ENCODE results near the gene DCHS2. TPM values are rescaled to one million over a fixed set of nuclear protein-coding genes. Genes with fewer than 3 reads are reported as not detected.

The DCHS2 gene
- total and polyA plus RNA-seq, 2 of the 8 experiments (the other 6 are each of a cell fraction or from before 2014, with no cell fraction given) = 0.54 to 2.6 TPM

DNA sequence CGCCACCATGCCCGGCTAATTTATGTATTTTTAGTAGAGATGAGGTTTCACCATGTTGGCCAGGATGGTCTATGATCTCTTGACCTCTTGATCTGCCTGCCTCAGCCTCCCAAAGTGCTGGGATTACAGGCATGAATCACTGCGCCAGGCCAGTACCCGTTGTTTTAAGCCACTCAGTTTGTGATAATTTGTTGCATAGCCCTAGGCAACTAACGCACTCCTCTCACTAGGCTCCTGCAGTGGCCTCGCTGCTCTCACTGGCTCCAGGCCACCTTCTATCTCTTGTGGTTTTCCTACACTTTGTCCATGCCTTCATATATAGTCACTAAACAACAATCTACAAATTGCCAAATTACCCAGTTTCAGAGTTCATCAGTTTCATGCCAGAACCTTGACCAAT is 58.1 kb downstream of the DCHS2 start:
- no peak overlapping the region for H2AFZ ChIP-seq (ENCODE audit: low read length)
- no peak overlapping the region for H2BK5ac ChIP-seq (ENCODE audit: low read depth, low read length)
- DNase-seq (ENCODE audit: low read depth in 1 of 2, low spot score in 2 of 2) (no peak), FAIRE-seq (no peak)
- H2BK120ac ChIP-seq (replicated peaks; ENCODE audit: low read depth, low read length) = no peak overlapping the region
- H3K14ac ChIP-seq (ENCODE audit: insufficient read length) = no peak overlapping the region
- H3K18ac ChIP-seq (ENCODE audit: extremely low read depth, low read length) = no peak overlapping the region
- H2BK15ac ChIP-seq (ENCODE audit: low read length) = no peak overlapping the region
- no peak overlapping the region for H3K27ac ChIP-seq (ENCODE audit: low read depth, low read length)
- H3K79me2 ChIP-seq (ENCODE audit: control insufficient read depth in 1 of 2, insufficient read depth in 2 of 2, low read length in 2 of 2) = no peaks in the 10 kb centered on the region
- no peaks in the 10 kb centered on the region for H3K23me2 ChIP-seq (ENCODE audit: low read depth, low read length)
- no peak overlapping the region for H4K5ac ChIP-seq (ENCODE audit: insufficient read length, low read depth, low read length)
- no peak overlapping the region for H3K4ac ChIP-seq (replicated peaks; ENCODE audit: insufficient read length, low read depth, low read length)
- no peak overlapping the region for H3K9ac ChIP-seq (replicated peaks in 1 of 4; ENCODE audit: extremely low read depth in 1 of 4, low read depth in 3 of 4, low read length in 3 of 4)
- WGBS, 2 experiments (ENCODE audit: extremely low coverage in 1 of 2, insufficient coverage in 1 of 2, insufficient read length in 1 of 2, insufficient replicate concordance in 2 of 2, low coverage in 1 of 2, low lambda C conversion rate in 2 of 2, missing lambda C conversion rate in 1 of 2) = 89% methylated on average over 6 of the region's 6 CpGs; no CpG with 5 or more reads in 1 of the 2 experiments
- no peaks in the 10 kb centered on the region for H3K27me3 ChIP-seq (replicated peaks in 1 of 4; ENCODE audit: control insufficient read depth in 3 of 4, extremely low read depth in 1 of 4, insufficient read depth in 3 of 4, low read length in 3 of 4)
- no peak overlapping the region for H3K4me2 ChIP-seq (ENCODE audit: insufficient read depth in 1 of 2, low read depth in 2 of 2, low read length in 2 of 2)
- no peaks in the 10 kb centered on the region for H4K20me1 ChIP-seq (replicated peaks in 1 of 2; ENCODE audit: control insufficient read depth in 1 of 2, insufficient read depth in 2 of 2, low read length in 2 of 2)
- no peak overlapping the region for H3K56ac ChIP-seq (replicated peaks; ENCODE audit: insufficient read length, low read depth, low read length)
- H4K8ac ChIP-seq (ENCODE audit: extremely low read depth, insufficient read depth, low read length) = no peak overlapping the region
- ChIA-PET CTCF (ENCODE audit: partially characterized antibody) (no interaction called here), POLR2A (ENCODE audit: partially characterized antibody) (no interaction called here)
- H3K9me3 ChIP-seq (ENCODE audit: insufficient read depth in 2 of 2, low read depth in 1 of 2, low read length in 1 of 2) = no peaks in the 10 kb centered on the region
- H2BK12ac ChIP-seq (ENCODE audit: low read depth, low read length) = no peak overlapping the region
- no peaks in the 10 kb centered on the region for H3K4me1 ChIP-seq (replicated peaks in 1 of 4; ENCODE audit: control insufficient read depth in 3 of 4, insufficient read depth in 4 of 4, low read length in 3 of 4)
- H3K79me1 ChIP-seq (ENCODE audit: low read depth, low read length) = no peaks in the 10 kb centered on the region
- H2AK5ac ChIP-seq (ENCODE audit: low read depth, low read length) = no peak overlapping the region
- no peak overlapping the region for H3K23ac ChIP-seq (ENCODE audit: insufficient read length)
- H3K36me3 ChIP-seq (ENCODE audit: control insufficient read depth in 2 of 4, insufficient read depth in 4 of 4, low read length in 3 of 4) = no peaks in the 10 kb centered on the region
- H2BK20ac ChIP-seq (ENCODE audit: low read length) = no peak overlapping the region
- no peak overlapping the region for H3K4me3 ChIP-seq (ENCODE audit: extremely low read depth in 1 of 4, insufficient read depth in 2 of 4, low read depth in 3 of 4, low read length in 4 of 4)
- H4K91ac ChIP-seq (replicated peaks; ENCODE audit: insufficient read length, low read length) = no peak overlapping the region
- TF ChIP-seq CBX8 (IDR thresholded peaks at IDR 0.05; ENCODE audit: borderline replicate concordance, low read depth, low read length) (no peak), BCL11A (IDR thresholded peaks at IDR 0.05; ENCODE audit: low read depth in 2 of 2, low read length in 2 of 2) (no peak), GTF2F1 (IDR thresholded peaks at IDR 0.05; ENCODE audit: borderline replicate concordance, low read depth, low read length) (no peak), CTBP2 (IDR thresholded peaks at IDR 0.05; ENCODE audit: borderline replicate concordance, insufficient read depth, insufficient read length, low read length) (no peak), SP1 (IDR thresholded peaks at IDR 0.05; ENCODE audit: low read depth, low read length) (no peak), TAF1 (IDR thresholded peaks at IDR 0.05; ENCODE audit: low read depth, low read length) (no peak), CREB1 (IDR thresholded peaks at IDR 0.05) (no peak), EZH2 (IDR thresholded peaks at IDR 0.05; ENCODE audit: low read depth, low read length, severe bottlenecking) (no peak), HDAC6 (IDR thresholded peaks at IDR 0.05; ENCODE audit: low read depth, low read length) (no peak)

Data from H1 (cell line).